ENCODE results near the gene SOD1.
"Not testable (repeated sequence)": the region's sequence is repeated elsewhere in the genome, so short reads cannot be mapped to it uniquely, and the experiment has no call there.

The SOD1 gene

DNA sequence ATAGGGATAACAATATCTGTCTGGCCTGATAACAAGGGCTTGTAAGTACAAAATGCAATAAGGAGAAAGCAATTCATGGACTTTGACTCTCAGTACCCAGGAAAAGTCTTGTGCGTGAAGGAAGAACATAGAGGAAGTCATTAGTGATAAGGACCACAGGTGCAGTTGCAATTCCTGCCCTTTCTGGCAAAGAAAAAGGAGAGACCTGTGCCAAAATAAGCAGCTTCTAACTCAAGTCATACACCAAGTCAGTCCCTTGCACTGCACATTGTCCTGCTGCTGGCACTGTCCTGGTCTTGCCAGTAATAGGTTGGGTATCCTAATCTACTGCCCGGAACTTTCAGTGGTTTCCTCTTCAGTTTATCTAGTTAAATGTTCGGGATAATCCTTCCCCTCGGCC lies 14.8 kb upstream of the SOD1 start:
- Mint-ChIP-seq H3K27ac (no peak overlapping the region), H3K27me3 (no peaks in the 10 kb centered on the region), H3K9me3 (no peaks in the 10 kb centered on the region)

GRCh38 chr21:31647650-31648049 lies 11.8 kb upstream of the SOD1 start:
- Mint-ChIP-seq H3K4me3 (no peak overlapping the region), H3K4me1 (no peaks in the 10 kb centered on the region), H3K9me3 (no peaks in the 10 kb centered on the region), H3K36me3 (no peaks in the 10 kb centered on the region), H3K27me3 (no peaks in the 10 kb centered on the region), H3K27ac (no peak overlapping the region)

More for the DNA sequence above, 14.8 kb upstream of the SOD1 start:
- Mint-ChIP-seq H3K4me3 (no peak overlapping the region), H3K4me1 (no peaks in the 10 kb centered on the region), H3K36me3 (peaks cover 2% of the 10 kb centered on the region)

- Mint-ChIP-seq H3K27me3 (no peaks in the 10 kb centered on the region), H3K27ac (no peak overlapping the region), H3K9me3 (no peaks in the 10 kb centered on the region), H3K4me3 (no peak overlapping the region), H3K36me3 (no peaks in the 10 kb centered on the region), H3K4me1 (peaks cover 14% of the 10 kb centered on the region)
These were observed 8.6 kb upstream of the SOD1 start for GRCh38 chr21:31650930-31651329.

DNA sequence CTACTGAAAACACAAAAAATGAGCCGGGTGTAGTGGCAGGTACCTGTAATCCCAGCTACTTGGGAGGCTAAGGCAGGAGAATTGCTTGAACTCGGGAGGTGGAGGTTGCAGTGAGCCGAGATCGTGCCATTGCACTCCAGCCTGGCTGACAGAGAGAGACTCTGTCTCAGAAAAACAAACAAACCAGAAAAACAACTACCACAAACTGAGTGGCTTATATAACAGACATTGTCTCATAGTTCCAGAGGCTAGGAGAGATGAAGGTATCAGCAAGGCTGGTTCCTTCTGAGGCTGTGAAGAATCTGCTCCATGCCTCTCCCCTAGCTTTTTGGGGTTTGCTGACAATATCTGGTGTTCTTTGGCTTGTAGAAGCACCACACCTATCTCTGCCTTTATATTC lies 8.0 kb upstream of the SOD1 start:
- H3K27me3 Mint-ChIP-seq, H3K9me3 Mint-ChIP-seq, H3K27ac Mint-ChIP-seq, H3K36me3 Mint-ChIP-seq, H3K4me3 Mint-ChIP-seq: not testable (repeated sequence)
- peaks cover 19% of the 10 kb centered on the region for H3K4me1 Mint-ChIP-seq

GRCh38 chr21:31654340-31654739 lies 5.2 kb upstream of the SOD1 start:
- Mint-ChIP-seq H3K27me3 (no peaks in the 10 kb centered on the region), H3K36me3 (peaks cover 2% of the 10 kb centered on the region), H3K4me3 (no peak overlapping the region), H3K4me1 (peaks cover 30% of the 10 kb centered on the region), H3K9me3 (no peaks in the 10 kb centered on the region), H3K27ac (no peak overlapping the region)

DNA sequence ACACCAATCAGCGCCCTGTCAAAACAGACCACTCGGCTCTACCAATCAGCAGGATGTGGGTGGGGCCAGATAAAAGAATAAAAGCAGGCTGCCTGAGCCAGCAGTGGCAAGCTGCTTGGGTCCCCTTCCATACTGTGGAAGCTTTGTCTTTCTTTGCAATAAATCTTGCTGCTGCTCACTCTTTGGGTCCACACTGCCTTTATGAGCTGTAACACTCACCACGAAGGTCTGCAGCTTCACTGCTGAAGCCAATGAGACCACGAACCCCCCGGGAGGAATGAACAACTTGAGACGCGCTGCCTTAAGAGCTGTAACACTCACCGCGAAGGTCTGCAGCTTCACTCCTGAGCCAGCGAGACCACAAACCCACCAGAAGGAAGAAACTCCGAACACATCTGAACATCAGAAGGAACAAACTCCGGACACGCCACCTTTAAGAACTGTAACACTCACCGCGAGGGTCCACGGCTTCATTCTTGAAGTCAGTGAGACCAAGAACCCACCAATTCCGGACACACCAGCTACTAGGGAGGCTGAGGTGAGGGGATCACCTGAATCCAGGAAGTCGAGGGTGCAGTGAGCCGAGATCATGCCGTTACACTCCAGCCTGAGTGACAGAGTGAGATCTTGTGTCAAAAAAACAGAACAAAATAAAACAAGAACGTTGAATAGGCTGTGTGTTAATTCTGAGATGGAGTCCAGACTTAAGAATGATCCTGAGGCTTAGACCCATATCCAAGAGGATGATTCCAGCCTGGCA lies 4.5 kb upstream of the SOD1 start:
- H3K27me3 Mint-ChIP-seq, H3K9me3 Mint-ChIP-seq, H3K36me3 Mint-ChIP-seq: not testable (repeated sequence)
- Mint-ChIP-seq H3K4me1 (peaks cover 30% of the 10 kb centered on the region), H3K4me3 (peak overlapping the region; percentile 85), H3K27ac (peak overlapping the region; percentile 44)

GRCh38 chr21:31656199-31657095 lies 3.0 kb upstream of the SOD1 start:
- peak overlapping the region; percentile 30 for H3K4me3 Mint-ChIP-seq
- no peaks in the 10 kb centered on the region for H3K9me3 Mint-ChIP-seq
- H3K27me3 Mint-ChIP-seq = no peaks in the 10 kb centered on the region
- peaks cover 38% of the 10 kb centered on the region for H3K4me1 Mint-ChIP-seq
- H3K36me3 Mint-ChIP-seq = peaks cover 5% of the 10 kb centered on the region
- peak overlapping the region; percentile 87 for H3K27ac Mint-ChIP-seq

DNA sequence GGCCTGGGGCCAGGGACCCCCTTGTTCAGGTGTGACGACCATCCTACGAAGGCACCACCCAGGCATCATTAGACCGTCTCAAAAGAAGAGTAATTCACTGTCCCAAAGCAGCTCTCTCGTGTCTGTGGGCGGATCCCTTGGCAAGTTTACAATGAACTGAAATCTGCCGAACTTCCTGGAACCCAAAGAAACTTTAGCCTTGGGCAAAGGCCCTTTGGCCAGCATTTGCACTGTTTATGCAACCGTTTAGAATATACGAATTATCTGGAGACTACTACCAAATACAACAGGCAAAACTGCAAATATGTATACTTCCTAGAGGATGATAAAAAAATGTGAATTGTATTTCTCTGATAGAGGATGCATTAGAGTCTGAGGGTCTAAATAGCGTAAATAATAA lies 1.4 kb upstream of the SOD1 start:
- no peaks in the 10 kb centered on the region for H3K9me3 Mint-ChIP-seq
- H3K4me1 Mint-ChIP-seq = peaks cover 54% of the 10 kb centered on the region
- no peaks in the 10 kb centered on the region for H3K27me3 Mint-ChIP-seq
- H3K27ac Mint-ChIP-seq = no peak overlapping the region
- H3K4me3 Mint-ChIP-seq = no peak overlapping the region
- H3K36me3 Mint-ChIP-seq = peaks cover 9% of the 10 kb centered on the region

- Mint-ChIP-seq H3K9me3 (no peaks in the 10 kb centered on the region), H3K36me3 (peaks cover 9% of the 10 kb centered on the region), H3K27ac (peak overlapping the region; percentile 100), H3K4me3 (peak overlapping the region; percentile 100), H3K27me3 (no peaks in the 10 kb centered on the region), H3K4me1 (peaks cover 64% of the 10 kb centered on the region)
These were observed 282 bp upstream of the SOD1 start for GRCh38 chr21:31659286-31659535.

DNA sequence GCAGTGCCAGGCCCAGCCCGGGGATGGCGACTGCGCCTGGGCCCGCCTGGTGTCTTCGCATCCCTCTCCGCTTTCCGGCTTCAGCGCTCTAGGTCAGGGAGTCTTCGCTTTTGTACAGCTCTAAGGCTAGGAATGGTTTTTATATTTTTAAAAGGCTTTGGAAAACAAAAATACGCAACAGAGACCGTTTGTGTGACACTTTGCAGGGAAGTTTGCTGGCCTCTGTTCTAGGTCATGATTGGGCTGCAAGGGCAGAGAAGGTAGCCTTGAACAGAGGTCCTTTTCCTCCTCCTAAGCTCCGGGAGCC lies 719 bp downstream of the SOD1 start:
- peaks cover 66% of the 10 kb centered on the region for H3K4me1 Mint-ChIP-seq
- H3K27me3 Mint-ChIP-seq = no peaks in the 10 kb centered on the region

DNA sequence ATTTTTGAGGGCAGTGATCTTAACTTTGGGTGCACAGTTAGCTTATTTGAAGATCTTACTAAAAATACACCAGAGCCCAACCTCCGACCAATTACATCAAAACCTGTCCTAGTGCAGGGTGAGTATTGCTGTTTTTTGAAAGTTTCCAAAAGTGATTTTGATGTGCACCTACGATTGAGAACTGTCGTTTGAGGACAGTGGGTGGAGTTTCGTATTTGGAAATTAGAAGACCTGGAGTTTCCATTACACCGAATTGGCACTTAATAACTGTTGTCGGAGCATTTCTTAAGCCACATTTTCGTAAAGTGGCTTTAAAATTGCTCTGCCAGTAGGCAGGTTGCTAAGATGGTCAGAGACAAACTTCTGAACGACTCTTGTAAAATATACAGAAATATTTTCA lies 1.1 kb downstream of the SOD1 start:
- no peaks in the 10 kb centered on the region for H3K9me3 Mint-ChIP-seq
- peaks cover 66% of the 10 kb centered on the region for H3K4me1 Mint-ChIP-seq
- H3K4me3 Mint-ChIP-seq = peak overlapping the region; percentile 94
- peak overlapping the region; percentile 94 for H3K27ac Mint-ChIP-seq
- peaks cover 15% of the 10 kb centered on the region for H3K36me3 Mint-ChIP-seq
- H3K27me3 Mint-ChIP-seq = no peaks in the 10 kb centered on the region

More for the DNA sequence above, 719 bp downstream of the SOD1 start:
- Mint-ChIP-seq H3K9me3 (no peaks in the 10 kb centered on the region), H3K4me3 (peak overlapping the region; percentile 94), H3K36me3 (peaks cover 11% of the 10 kb centered on the region), H3K27ac (peak overlapping the region; percentile 94)

- Mint-ChIP-seq H3K27ac (no peak overlapping the region), H3K27me3 (no peaks in the 10 kb centered on the region), H3K4me3 (peak overlapping the region; percentile 72), H3K9me3 (no peaks in the 10 kb centered on the region), H3K4me1 (peaks cover 81% of the 10 kb centered on the region), H3K36me3 (peaks cover 21% of the 10 kb centered on the region)
These were observed 4.2 kb downstream of the SOD1 start for GRCh38 chr21:31663584-31664249.

DNA sequence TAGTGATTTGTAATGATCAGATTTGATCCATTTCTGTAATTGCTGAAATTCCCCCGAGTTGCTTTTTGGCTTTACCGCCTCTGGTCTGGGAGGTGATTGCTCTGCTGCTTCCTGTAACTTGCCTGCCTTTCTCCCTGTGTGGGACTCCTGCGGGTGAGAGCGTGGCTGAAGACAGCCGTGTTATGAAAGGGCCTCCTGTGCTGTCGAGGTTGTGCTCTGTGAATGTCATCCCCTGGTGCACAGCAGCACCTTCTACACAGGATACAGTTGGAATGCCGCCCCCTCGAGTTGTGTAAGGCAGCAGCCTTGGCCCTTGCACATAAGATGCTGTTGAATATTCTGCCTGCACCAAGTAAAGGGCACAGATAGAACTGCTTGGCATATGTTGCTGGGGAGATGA lies 5.9 kb downstream of the SOD1 start:
- peak overlapping the region; percentile 89 for H3K27ac Mint-ChIP-seq
- peaks cover 85% of the 10 kb centered on the region for H3K4me1 Mint-ChIP-seq
- no peaks in the 10 kb centered on the region for H3K27me3 Mint-ChIP-seq
- H3K36me3 Mint-ChIP-seq = peaks cover 18% of the 10 kb centered on the region
- peak overlapping the region; percentile 78 for H3K4me3 Mint-ChIP-seq
- H3K9me3 Mint-ChIP-seq = no peaks in the 10 kb centered on the region

DNA sequence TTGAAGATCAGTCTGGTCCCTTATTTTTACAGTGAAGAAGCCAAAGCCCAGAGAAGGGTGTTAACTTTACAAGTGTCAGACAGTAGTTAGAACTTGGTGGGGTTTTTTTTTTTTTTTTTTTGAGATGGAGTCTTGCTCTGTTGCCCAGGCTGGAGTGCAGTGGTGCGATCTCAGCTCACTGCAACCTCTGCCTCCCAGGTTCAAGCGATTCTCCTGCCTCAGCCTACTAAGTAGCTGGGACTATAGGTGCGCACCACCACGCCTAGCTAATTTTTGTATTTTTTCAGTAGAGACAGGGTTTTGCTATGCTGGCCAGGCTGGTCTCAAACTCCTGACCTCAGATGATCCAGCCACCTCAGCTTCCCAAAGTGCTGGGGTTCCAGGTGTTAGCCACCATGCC lies 6.4 kb downstream of the SOD1 start:
- H3K9me3 Mint-ChIP-seq, H3K27me3 Mint-ChIP-seq: not testable (repeated sequence)
- Mint-ChIP-seq H3K36me3 (peaks cover 21% of the 10 kb centered on the region), H3K4me3 (peak overlapping the region; percentile 78), H3K27ac (peak overlapping the region; percentile 89), H3K4me1 (peaks cover 86% of the 10 kb centered on the region)

GRCh38 chr21:31666445-31667010 lies 7.0 kb downstream of the SOD1 start:
- H3K4me3 Mint-ChIP-seq = peak overlapping the region; percentile 38

DNA sequence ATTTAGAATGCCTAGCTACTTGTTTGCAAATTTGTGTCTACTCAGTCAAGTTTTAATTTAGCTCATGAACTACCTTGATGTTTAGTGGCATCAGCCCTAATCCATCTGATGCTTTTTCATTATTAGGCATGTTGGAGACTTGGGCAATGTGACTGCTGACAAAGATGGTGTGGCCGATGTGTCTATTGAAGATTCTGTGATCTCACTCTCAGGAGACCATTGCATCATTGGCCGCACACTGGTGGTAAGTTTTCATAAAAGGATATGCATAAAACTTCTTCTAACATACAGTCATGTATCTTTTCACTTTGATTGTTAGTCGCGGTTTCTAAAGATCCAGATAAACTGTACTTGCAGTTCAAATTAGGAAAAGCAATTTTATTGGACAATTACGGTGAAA lies 7.6 kb downstream of the SOD1 start:
- Mint-ChIP-seq H3K4me1 (peaks cover 73% of the 10 kb centered on the region), H3K27me3 (no peaks in the 10 kb centered on the region), H3K4me3 (no peak overlapping the region), H3K36me3 (peaks cover 21% of the 10 kb centered on the region), H3K9me3 (no peaks in the 10 kb centered on the region), H3K27ac (peak overlapping the region; percentile 86)

More at GRCh38 chr21:31666445-31667010, 7.0 kb downstream of the SOD1 start:
- Mint-ChIP-seq H3K36me3 (peaks cover 22% of the 10 kb centered on the region), H3K27ac (peak overlapping the region; percentile 86), H3K9me3 (no peaks in the 10 kb centered on the region), H3K4me1 (peaks cover 79% of the 10 kb centered on the region), H3K27me3 (no peaks in the 10 kb centered on the region)
